GM18907 (cell line): ENCODE measurements around the gene PYGB.

Experiments
- ATAC-seq: cut with Tn5 transposase; IDR thresholded peaks from one replicate; pipeline ENCODE4 v1.9.1; 2021; ENCODE audit warnings: mild to moderate bottlenecking, moderate library complexity; ENCODE audit not compliant: unreplicated experiment

The PYGB gene

DNA sequence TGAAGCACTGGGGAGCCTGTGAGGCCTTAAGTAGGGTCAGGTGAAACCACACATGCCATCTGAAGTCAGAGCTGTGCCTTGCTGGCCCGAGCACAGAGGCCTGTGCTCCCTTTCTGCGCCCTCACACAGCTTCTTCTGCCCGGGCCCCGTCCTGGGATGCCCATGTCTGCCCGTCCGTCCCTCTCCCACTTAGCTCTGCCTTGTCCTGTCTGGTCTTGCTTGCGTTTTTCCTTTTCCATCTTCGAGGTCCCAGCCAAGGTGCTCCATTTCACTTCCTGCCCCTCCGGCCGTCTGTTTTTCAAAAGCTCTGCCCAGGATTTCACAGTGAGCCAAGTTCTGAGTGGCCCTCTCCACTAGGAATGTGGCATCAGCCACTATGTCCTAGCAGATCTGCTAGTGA lies 45.6 kb downstream of the PYGB start:
- no peak for ATAC-seq

DNA sequence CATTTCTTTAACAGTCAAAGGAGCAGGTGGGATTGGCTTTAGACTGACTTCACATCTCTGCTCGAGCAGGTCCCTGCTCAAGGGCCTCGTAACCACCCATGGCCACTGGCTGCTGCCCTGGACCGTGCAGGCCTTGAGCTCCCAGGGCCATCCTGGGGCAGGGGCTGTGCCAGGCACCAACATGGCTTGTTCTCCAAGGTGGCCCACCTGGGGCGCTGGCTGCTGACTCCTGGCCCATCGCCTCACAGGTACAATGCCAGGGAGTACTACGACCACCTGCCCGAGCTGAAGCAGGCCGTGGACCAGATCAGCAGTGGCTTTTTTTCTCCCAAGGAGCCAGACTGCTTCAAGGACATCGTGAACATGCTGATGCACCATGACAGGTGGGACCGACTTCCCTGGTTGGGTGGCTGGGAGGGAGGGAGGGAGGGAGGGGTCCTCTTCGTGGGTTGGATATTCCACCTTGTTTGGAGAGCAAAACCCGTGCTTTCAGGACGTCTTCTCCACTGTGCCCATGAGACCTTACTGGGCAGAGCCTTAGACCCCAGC lies 46.1 kb downstream of the PYGB start:
- no peak for ATAC-seq

DNA sequence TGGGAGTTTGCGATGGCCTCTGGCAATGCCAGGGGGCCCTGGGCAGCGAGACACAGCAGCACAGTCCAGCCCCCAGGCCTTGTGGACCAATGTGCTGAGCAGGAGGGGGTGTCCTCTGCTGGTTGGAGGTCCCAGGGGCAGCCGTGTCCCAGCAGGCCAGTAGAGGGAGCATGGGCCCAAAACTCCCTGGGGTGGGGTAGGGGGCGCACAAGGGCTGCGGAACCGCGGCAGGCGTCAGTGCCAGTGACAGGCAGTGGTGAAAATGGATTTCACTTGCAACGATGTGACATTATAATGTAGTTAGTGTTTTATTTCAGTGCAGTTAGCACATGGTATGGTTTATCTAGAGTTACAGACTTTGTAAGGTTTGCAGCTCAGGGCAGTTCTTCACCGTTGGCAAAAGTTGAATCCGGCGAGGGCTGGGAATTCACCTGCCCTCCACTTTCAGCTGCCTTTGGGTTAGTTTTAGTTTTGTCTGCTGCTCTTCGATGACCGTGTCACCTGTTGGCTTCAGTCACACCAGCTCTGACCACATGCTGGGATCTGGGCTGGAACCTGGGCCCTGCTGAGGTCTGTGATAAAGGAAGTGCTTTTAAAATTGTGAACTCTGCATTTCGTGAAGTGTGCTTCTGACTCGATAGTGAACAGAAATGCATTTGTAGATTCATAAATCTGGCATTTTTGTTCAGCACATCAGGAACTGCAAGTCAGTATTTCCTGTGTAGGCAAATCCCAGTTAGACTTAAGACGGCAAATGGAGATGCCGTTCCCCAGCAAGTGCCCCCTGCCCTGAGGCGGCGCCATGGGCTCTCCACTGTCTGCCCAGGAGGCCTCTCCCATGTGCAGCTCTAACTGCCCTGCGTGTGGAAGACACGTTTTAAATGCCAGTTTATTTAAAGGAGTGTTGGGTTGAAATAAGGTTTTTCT lies 46.8 kb downstream of the PYGB start:
- ATAC-seq: peak; percentile 36

DNA sequence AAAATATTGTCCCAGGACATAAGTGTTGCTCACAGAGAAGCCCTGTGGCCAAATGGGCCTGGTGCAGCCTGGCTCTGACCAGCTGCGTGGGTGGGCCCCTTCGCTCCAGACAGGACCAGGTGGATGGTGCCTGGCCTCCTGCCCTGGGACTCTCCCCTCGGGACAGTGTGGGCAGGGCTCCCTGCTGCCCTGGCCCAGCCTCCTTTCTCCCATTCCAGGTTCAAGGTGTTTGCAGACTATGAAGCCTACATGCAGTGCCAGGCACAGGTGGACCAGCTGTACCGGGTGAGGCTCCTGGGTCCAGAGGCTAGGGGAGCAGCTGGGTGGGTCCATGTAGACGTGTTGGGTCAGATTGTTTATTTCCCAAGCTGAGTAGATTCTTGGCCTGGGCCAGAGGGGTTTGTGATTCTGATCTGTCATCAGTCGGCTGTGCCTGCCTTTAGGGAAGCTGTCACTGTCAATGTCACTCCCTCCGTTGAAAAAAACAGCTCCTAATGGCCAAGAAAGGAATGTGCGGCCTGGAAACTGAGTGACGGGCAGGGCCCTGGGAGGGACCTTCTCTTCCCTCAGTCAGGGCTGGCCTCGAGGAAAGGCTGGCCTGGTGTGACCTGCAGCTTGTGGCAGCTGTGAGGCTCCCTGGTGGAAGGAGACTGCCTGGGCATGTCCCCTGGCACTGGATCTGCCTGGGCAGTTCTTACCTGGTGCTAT lies 47.7 kb downstream of the PYGB start:
- ATAC-seq: no peak

DNA sequence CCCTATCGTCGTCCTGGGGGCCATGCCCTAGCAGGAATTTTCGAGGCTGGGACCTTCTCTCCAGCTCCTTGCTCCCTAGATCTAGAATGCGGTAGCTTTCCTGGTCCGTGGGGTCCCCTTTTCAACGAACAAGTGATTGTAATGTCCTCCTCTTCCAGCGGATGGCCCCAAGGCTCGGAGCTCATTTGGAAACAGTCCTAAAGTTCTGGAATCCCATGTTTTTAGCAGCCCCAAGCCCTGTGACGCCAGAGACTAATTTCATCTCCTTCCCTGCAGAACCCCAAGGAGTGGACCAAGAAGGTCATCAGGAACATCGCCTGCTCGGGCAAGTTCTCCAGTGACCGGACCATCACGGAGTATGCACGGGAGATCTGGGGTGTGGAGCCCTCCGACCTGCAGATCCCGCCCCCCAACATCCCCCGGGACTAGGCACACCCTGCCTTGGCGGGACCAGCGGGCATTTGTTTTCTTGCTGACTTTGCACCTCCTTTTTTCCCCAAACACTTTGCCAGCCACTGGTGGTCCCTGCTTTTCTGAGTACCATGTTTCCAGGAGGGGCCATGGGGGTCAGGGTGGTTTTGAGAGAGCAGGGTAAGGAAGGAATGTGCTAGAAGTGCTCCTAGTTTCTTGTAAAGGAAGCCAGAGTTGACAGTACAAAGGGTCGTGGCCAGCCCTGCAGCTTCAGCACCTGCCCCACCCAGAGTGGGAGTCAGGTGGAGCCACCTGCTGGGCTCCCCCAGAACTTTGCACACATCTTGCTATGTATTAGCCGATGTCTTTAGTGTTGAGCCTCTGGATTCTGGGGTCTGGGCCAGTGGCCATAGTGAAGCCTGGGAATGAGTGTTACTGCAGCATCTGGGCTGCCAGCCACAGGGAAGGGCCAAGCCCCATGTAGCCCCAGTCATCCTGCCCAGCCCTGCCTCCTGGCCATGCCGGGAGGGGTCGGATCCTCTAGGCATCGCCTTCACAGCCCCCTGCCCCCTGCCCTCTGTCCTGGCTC lies 48.5 kb downstream of the PYGB start:
- peak; percentile 37 for ATAC-seq

DNA sequence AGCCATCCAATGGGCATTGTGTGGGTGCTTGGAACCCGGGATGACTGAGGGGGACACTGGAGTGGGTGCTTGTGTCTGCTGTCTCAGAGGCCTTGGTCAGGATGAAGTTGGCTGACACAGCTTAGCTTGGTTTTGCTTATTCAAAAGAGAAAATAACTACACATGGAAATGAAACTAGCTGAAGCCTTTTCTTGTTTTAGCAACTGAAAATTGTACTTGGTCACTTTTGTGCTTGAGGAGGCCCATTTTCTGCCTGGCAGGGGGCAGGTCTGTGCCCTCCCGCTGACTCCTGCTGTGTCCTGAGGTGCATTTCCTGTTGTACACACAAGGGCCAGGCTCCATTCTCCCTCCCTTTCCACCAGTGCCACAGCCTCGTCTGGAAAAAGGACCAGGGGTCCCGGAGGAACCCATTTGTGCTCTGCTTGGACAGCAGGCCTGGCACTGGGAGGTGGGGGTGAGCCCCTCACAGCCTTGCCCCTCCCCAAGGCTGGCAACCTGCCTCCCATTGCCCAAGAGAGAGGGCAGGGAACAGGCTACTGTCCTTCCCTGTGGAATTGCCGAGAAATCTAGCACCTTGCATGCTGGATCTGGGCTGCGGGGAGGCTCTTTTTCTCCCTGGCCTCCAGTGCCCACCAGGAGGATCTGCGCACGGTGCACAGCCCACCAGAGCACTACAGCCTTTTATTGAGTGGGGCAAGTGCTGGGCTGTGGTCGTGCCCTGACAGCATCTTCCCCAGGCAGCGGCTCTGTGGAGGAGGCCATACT lies 49.4 kb downstream of the PYGB start:
- ATAC-seq: peak; percentile 59

DNA sequence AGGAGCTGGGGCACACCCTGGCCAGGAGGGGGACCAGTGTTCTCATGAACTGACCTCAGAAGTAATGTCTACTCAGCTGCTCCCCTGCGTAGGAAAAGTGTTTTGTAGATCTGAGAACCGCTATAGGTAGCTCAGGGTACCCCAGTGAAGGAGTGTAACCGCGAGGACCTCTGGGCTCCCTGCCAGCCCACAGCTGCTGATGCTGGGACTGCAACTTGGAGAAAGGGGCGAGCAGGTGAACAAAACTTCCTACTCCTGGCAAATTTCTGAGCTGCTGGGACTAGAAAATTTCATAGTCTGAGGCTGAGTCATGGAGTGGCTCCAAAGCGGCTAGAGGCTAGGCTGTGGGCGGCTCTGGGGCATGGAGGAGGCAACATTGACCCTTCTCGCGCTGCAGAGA lies 51.9 kb downstream of the PYGB start:
- ATAC-seq: no peak

DNA sequence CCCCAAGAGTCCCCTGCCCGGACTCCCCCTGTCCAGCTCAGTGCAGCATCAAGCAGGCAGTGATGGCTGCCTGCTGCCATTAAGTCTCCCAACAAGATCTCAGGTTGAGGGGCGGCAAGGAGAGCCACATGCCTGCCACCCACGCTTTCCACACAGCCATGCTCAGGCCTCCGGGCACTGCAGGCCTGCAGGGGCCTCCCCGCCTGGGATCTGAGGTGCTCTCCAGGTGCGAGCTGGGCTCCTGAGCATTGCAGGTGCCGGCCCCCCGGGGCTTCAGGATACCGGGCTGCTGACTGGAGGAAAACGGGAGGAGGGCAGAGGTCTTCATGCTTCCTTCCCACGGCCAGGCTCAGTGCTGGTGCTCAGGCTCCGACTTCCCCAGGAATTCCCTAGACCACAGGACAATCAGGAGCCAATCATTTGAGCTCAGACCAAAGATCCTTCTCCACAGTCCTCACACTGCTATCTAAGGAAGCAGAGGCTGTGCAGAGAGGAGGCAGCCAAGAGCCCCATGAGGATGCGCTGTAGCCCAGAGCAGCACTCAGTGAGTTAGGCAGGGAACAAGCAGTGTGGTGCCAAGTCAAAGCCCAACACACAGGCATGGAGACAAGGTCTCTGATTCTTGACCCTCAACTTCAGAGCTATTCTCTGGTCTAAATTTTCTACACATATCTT lies 52.7 kb downstream of the PYGB start:
- ATAC-seq: no peak

DNA sequence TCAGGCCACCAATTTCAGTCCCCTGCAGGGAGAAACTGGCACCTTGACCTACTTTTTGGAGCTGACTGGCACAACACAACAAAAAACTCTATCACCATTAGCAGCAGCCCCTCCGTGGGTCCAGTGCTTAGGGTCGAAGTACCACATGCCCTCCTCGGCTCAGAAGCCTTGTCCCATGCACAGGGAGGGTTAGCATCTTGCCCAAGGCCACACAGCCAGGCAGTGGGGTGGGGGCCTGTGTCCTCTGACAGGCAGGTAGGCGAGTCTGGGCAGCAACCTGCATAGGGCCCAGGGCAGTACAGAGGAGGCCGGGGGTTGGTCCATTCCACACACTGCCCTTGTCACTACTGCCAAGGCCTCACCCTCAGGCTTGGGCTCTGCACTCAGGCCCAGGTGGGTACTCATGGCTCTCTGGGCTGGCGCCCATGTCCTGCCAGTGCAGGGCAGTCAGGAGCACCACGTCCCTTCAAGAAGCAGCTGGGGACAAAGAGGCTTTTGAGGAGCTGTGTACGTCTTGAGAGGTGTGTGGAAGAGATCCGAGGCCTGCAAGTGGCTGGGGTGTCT lies 53.6 kb downstream of the PYGB start:
- no peak for ATAC-seq

DNA sequence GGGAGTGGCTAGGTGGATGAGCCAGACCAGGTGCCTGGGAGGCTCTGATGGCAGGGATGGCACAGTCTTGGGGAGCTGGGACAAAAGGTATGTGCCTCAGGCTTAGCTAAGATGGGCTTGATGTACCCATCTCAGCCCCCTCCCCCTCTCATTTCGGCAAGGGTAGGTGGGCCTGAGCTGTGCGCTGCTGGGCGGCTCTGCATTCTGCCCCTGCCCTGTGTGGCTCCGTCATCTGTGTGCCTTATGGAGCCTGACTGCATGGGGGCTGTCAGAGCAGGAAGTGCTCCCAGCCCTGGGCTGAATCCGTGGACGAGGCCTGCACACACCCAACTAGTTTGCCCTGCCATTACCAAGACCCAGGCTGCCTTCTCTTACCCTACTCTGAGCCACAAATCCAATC lies 54.7 kb downstream of the PYGB start:
- ATAC-seq: no peak

DNA sequence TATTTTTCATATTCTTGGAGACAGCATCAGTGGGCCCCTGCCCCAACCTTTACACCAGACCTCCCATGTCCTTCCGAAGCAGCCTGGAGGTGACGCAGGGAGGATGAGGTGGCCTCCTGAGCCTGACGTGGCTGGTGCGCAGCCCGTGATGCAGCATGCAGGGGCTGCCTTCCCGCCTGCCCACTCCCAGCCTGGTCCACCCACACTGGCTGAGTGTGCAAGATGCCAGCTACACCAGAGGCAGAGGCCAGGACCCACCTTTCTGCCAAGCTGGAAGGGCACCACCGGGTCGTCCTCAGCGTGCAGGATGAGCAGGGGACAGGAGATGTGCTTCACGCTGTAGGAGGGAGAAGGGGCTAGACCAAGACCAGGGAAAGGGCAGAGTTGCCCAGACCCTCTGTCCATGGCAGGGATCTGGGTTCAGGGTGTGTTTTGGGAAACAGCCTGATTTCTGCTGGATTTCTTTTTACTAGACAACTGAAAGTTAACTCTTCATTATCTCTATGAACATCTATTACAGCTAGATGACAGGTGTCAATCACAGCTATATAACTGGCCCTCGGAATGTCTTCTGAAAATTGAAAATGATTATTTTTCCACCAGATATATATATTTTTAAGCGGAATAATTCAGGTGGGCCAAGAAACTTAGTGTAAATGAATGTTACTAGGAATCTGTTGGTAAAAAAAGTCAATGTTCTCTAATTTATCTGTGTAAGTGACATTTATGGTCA lies 55.6 kb downstream of the PYGB start:
- no peak for ATAC-seq

DNA sequence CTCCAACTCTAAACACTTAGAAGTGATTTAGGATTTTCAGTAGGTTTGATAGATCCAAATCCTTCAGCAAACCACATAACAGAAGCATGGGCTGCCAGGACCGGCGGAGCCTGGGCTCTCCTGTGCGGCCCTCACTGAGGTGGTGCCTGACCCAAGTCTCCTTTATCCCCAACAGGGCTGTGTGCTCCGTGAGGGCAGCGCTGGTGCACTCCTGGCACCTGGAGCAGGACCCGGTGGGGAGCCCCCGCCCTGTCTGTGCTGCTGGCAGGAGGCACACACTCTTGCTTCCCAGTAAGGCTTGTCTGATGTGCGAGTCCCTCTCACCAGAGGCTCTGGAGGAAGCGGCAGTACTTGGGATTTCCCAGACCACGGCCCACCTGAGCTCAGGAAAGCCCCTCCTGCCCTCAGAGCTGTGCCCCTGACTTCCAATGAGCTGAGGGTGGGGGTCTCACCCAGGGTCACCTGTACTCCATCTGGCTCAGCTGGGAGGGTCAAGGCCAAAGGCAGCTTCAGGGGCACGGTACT lies 56.2 kb downstream of the PYGB start:
- no peak for ATAC-seq

DNA sequence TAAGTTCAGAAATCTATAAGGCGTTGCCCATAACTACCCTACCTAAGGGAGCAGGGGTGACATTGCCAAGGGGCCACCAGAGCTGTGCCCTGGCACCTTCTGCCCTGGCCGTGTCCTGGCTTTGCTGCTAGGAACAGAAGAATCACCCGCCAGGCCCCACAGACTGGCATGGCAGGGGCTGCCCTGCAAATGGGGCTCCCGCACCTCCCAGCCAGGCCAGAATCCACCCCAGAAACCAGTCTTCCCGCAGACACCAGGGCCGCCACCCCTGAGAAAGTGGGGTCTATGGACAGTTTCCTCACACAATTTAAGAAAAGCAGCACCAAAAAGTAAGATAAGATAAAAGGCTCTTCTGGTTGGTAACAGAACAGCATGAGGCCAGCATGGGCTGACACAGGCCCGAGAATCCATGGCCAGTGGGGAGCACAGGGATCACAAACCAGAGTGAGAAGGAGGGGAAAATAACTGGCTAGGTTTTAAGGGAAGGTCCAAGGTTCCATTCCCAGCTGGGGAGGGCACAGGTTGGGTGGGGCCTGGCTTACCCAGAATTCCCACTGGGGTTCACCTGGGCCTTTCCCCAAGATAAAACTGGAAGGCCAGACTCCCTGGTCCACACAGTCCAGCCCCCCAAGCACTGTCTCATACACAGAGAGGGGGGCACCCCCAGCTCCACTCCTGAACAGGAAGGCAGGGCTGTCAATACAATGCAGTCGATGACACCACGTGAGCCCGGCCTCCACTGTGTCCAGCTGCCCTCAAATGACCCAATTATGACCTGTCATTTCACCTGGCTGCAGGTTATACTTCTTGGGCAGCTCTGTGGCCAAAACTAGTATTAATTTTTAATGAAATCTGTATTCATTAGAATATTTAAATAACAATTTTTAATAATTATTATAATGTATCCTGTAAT lies 59.4 kb downstream of the PYGB start:
- no peak for ATAC-seq

DNA sequence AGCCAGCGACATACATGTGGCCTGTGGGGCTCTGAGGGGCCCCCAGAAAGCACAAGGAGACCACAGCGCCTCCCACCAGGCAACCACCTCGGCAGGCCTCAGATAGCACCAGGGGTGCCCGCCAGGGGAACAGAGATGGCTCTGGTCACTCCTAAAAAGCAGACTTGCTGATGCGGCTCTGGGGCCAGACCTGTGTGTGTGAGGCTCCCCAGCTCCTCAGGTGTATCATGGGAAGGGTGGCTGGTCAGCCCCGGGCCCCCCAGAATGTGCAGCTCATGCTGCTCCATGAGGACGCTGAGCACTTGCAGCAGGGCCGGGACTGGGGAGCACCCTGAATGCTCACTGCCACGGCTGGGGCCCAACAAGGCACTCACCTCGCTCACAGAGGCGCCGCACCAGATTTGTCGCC lies 60.2 kb downstream of the PYGB start:
- no peak for ATAC-seq

DNA sequence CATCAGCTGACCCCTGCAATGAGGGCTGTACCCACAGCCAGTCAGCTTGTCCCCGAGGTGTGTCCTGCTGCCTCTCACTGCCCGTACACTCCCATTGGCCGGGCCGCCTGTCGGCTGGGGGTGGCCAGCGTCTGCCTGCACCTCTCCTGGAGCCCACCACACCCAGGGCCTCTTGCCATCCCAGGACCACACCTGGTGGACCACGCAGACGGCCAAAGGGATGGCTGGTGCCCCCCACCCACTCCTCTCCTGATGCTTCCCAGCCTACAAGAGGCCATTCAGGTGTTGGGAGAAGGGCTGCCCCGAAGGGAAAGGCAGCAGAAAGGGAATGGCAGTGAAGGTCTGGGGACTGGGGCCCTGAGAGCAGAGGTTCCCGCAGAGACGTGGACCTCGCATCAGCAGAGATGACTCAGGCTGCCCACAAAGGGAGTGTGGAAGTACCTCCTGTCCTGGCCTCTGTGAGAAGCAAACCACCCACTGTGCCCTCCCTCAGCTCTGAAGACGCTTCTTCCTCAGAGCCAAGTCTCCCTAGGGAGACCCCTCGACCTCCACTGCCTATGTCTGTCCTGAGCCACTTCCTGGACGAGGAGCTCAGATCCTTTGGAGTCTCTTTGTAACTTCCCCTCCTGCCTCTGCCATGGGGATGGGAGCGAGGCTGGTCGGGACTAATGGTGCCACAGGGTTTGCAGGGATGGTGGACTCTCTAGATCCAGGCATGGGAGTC lies 60.9 kb downstream of the PYGB start:
- no peak for ATAC-seq
